ENCODE data around the gene ZNF384.

The ZNF384 gene

DNA sequence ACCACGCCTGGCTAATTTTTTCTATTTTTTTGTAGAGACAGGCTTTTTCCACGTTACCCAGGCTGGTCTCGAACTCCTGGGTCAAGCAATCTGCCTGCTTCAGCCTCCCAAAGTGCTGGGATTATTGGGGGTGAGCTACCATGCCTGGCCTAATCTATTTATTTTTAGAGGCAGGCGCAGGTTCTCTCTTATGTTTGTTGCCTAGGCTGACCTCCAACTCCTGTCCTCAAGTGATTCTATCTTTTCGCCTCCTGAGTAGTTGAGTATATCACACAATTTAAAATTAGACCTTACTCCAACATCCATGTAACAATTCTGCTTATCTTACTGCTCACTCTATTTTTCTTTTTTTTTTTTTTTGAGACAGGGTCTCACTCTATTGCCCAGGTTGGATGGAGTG is 35.2 kb downstream of the ZNF384 start:
- no peak for DNase-seq (ENCODE audit: low read depth, low spot score)

GRCh38 chr12:6653342-6653741 is 35.8 kb downstream of the ZNF384 start:
- no peak for DNase-seq (ENCODE audit: low read depth, low spot score)

GRCh38 chr12:6652391-6652790 is 36.8 kb downstream of the ZNF384 start:
- no peak for DNase-seq (ENCODE audit: low read depth, low spot score)

GRCh38 chr12:6650832-6651231 is 38.3 kb downstream of the ZNF384 start:
- no peak for DNase-seq (ENCODE audit: low read depth, low spot score)

DNA sequence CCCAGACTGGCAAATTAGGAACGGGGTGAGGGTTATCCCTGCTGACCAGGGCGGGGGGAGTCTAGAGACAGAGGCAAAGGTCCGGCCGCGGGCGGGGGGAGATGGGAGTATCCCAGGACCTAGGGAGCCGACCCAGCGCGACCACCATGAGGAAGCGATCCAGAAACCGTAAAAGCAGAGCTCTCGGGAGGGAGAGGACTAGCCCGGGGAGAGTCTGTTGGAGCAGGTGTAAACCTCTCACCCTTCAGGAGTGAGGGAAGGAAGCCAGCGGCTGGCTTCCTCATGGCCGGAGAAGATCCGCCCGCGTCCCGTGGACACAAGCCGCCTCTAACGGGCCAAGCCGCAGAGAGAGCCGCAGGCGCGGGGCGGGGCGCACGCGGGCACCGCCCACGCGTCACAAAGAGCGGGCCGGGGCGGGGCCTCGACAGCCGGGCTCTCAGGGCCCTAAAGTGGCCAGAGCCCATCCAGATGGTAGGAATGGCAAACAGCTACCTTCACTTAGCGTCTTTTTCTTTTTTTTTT is 42.0 kb downstream of the ZNF384 start, which contains the start of gene ACRBP:
TSS of gene ACRBP (minus strand) at position 350 of the 522 bp plus-strand sequence. CDS start at position 284, 66 bp downstream.
- peak; percentile 66 for DNase-seq (ENCODE audit: low read depth, low spot score)

DNA sequence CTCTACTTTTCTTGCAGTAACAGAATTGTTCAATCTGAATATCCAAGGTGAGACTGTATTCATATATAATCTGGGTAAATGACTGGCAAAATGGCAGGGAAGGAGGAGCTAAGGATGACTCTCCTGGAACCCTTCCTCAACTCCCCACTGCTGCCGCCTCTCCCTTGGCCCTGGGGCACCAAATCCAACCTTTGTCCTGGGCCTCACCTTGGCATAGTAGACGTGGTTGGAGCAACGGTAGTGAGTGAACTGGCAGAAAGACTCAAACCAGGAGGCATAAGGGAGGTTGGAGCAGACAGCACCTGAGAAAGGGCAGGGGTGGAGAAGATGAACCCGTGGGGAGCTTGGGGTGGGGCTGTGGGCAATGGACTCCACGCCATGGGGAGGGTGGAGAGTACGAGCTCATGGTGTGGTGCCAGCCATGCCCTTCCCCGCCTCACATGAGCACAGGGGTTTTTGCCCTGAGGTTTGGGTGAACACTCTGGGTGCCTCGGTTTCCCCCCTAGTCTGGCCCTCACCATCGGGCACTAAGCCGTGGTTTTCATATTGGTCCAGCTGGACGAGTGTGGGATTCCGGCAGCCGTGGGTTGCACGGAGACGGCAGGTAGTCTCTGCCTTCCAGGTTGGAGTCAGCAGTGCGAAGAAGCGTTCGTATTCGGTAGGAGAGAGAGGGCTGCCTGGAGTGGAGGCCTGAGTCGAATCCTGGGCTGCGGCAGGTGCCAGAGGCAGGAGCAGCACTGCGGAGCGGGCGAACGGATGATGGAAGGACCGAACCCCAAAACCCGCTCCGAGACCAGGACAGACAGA is 42.7 kb downstream of the ZNF384 start:
- DNase-seq (ENCODE audit: low read depth, low spot score): no peak

- DNase-seq (ENCODE audit: low read depth, low spot score): no peak
Measured at GRCh38 chr12:6644903-6645302, 44.3 kb downstream of the ZNF384 start.

GRCh38 chr12:6644257-6644596 is 44.9 kb downstream of the ZNF384 start:
- no peak for DNase-seq (ENCODE audit: low read depth, low spot score)

DNA sequence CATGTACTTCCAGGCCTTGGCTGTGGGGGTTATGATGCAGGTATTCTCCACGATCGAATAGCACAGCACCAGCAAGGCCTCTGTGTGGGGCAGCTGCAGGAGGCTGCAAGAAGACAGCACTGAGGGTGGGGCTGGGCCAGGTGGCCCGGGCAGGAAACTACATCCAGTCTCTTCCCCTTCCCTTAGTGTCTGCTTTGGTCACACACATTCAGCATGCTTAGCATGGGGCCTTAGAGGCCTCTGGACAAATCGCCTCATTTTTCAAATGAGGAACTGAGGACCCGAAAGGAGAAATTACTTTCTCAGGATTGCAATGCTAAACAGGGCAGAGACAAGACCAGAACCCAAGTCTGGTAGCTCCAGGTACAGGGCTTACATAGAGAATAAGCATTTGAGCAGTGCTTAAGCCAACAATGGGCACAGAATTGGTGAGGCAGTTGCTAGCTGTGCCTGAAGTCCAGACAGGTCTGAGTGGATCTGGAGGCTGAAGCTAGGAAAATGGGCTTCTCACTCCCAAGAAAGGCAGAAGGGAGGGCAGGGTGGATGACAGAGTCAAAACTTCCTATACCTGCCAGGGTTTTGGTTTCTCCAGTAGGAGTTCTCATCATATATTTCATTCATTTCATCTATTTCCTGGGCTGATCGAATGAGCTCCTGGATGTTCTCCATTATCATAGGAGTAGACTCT is 45.5 kb downstream of the ZNF384 start:
- DNase-seq (ENCODE audit: low read depth, low spot score): no peak

DNA sequence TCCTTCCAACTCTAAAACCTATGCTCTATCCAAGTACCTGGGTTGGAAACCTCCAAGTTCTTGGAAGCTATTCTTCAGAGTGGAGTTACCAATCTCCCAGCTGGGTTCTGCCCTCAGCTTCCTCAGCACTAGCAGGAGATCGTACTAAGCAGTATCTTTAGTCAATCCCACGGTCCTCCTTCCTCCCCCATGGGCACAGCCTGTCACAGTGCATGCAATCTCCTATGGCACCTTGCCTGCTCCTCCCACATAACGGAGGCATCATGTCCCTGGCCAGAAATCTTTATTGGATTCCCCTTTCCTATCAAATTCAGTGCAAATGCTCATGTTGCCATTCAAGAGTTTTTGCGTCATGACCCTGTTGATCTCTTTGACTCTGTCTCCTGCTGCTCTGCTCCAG is 48.0 kb downstream of the ZNF384 start:
- DNase-seq (ENCODE audit: low read depth, low spot score): no peak

GRCh38 chr12:6640497-6640896 is 48.7 kb downstream of the ZNF384 start:
- no peak for DNase-seq (ENCODE audit: low read depth, low spot score)

DNA sequence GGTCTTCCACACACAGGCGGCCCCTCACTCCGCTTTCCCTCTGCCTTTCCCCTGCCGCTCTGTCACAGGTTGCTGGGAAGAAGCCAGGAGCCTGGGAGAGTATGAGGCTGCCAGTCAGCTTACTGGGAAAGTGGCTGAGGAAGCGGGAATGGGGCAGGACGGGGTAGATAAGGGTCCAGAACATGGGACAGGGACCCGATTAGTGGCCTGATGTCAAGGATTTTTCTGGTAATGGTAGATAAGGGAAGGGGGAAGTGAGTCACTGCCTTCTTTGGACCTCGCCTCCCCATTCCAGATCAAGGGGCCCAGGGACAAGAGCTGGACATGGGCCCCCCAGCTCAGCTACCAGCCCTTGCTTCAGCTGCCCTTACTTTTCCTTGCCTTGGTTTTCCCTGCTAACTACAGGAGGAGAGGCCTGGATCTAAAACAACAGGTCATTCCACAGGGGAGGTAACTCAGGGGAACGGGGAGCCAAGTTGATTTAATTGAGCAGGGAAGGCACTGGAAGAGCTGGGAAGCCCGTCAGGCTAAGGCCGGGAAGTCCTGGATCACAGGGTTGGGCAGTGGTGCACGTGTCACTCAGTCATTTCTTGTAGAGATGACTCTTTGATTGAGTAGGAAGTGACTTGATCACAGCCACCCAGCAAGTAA is 49.9 kb downstream of the ZNF384 start:
- no peak for DNase-seq (ENCODE audit: low read depth, low spot score)

DNA sequence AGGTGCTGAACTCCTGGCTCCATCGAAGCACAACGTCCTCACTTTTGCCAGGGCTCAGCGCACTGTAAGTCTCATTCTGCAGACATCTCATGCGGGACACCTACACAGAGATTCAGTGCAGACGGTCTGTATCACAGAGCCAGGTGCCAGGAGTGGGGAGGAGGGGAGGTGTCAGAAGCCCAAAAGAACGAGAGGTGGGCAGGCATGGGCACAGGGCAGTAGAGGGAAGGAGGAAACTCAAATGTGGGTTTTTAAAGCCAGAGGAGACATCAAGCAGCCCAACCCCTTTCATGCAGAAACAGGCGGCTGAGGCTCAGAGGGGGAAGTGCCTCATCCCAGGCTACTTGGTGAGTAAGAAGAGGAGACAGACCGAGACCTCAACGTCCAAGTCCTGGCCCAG is 50.9 kb downstream of the ZNF384 start:
- no peak for DNase-seq (ENCODE audit: low read depth, low spot score)

DNA sequence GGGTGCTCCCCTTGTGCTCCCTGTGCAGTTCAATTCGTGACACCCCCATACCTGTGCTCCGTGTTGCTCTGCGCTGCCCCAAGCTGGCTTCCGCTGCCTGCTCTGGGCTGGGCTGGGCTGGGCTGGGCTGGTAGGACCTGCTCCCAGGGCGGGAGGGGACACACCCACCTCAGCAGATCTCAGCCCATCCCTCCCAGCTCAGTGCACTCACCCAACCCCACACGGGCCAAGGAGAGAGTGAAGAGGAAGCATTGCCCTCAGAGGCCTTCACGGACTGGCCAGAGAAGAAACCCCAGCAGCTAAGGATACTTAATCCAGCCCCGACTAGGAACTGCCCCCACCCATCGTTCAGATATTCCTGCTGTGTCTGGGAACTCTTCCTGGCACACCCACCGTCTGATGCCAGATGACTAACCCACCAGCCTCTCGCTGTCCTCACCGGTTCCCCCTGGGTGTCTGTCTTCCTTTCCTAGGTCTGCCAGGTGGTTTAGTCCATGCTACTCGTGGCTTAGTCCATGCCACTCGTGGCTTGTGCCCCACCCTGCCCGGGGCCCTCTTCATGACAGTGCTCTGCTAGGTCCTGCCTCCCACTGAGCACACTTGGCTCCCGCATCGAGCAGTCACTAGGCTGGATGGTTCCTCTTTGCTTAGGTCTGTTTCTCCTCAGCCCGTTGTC is 53.2 kb downstream of the ZNF384 start, which contains the start of gene LPAR5:
TSS of gene LPAR5 (minus strand) at position 104 of the 676 bp plus-strand sequence. CDS start 14,711 bp downstream, outside the sequence.
- DNase-seq (ENCODE audit: low read depth, low spot score): peak; percentile 42

DNA sequence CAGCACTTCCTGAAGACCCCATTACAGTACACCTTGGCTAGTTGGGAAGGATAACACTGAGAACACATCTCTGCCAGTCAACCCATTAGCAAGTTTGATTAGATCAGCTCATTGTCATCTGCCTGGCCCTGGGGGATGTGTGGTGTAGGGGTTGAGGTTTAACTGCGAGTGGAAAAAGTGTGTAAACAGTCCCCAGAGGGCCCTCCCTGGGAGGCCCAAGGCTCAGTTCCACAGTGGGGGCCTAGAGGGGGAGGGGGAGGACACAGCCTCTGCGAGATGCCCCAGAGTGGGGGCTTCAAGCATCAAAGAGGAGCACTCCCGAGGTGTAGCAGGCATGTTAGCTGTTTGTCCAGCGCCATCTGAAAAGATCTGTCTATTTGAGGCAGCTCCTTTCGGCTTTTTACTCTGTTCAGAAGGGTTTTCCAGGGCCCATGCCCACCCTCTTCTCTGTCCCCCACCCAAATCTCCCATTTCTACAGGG is 53.8 kb downstream of the ZNF384 start:
- DNase-seq (ENCODE audit: low read depth, low spot score): no peak

- DNase-seq (ENCODE audit: low read depth, low spot score): no peak
Measured at GRCh38 chr12:6632026-6632983, 56.9 kb downstream of the ZNF384 start.

- DNase-seq (ENCODE audit: low read depth, low spot score): no peak
Measured at GRCh38 chr12:6631549-6631961, 57.6 kb downstream of the ZNF384 start.

- no peak for DNase-seq (ENCODE audit: low read depth, low spot score)
Measured at GRCh38 chr12:6630736-6631135, 58.4 kb downstream of the ZNF384 start.

- DNase-seq (ENCODE audit: low read depth, low spot score): no peak
Measured at GRCh38 chr12:6627616-6628015, 61.6 kb downstream of the ZNF384 start.

GRCh38 chr12:6626654-6627283 is 62.4 kb downstream of the ZNF384 start:
- DNase-seq (ENCODE audit: low read depth, low spot score): no peak

All from astrocyte of the hippocampus (primary cell).